ENCODE measurements around the gene HSPA4.
"Not testable (repeated sequence)": the region's sequence is repeated elsewhere in the genome, so short reads cannot be mapped to it uniquely, and the experiment has no call there.

Gene HSPA4

GRCh38 chr5:133035224-133035623 lies 16.6 kb upstream of the HSPA4 start:
- H2AFZ ChIP-seq (ENCODE audit: low read depth, low read length): no peak overlapping the region
- no peak overlapping the region for H3K4me3 ChIP-seq (ENCODE audit: low read length)
- peaks cover 8% of the 10 kb centered on the region for H3K4me1 ChIP-seq (ENCODE audit: insufficient read depth, low read length)
- no peaks in the 10 kb centered on the region for H3K27me3 ChIP-seq (ENCODE audit: insufficient read depth, low read length)
- no peaks in the 10 kb centered on the region for H3K36me3 ChIP-seq (ENCODE audit: insufficient read depth, low read length)
- H3K9me3 ChIP-seq (ENCODE audit: low read length): no peaks in the 10 kb centered on the region

GRCh38 chr5:133036677-133037076 lies 15.1 kb upstream of the HSPA4 start:
- H3K27me3 ChIP-seq (ENCODE audit: insufficient read depth, low read length); H3K4me3 ChIP-seq (ENCODE audit: low read length); H2AFZ ChIP-seq (ENCODE audit: low read depth, low read length); H3K36me3 ChIP-seq (ENCODE audit: insufficient read depth, low read length); H3K9me3 ChIP-seq (ENCODE audit: low read length); H3K4me1 ChIP-seq (ENCODE audit: insufficient read depth, low read length): not testable (repeated sequence)

DNA sequence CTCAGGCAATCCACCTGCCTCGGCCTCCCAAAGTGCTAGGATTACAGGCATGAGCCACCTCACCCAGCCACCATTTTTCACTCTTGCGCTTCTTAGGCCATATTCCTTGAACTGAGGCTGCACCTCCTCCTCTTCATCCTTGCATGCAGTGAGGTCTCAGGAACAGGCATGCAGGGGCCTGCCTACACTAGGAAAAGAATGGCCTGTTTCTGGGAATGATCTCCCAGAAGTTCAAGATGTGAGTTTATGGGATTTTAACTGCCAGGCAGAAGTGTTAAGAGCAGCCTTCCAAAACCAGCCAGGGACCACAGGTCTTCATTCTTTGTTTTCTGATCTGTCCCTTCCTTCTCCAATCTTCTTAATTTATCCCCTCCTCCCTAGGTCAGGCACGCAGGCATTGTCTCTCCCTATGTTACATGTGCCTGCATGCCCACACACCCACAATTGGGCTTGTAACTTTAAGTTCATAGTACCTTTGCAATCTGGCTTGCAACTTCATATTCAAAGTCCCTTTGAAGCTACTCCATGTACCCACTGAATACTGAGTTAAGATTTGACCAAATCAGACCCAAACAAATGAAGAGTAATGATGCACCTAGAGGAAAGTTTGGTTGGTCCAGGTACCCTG lies 10.5 kb upstream of the HSPA4 start:
- H3K4me3 ChIP-seq (ENCODE audit: low read length): no peak overlapping the region
- no peaks in the 10 kb centered on the region for H3K4me1 ChIP-seq (ENCODE audit: insufficient read depth, low read length)
- no peaks in the 10 kb centered on the region for H3K36me3 ChIP-seq (ENCODE audit: insufficient read depth, low read length)
- no peak overlapping the region for H2AFZ ChIP-seq (ENCODE audit: low read depth, low read length)
- no peaks in the 10 kb centered on the region for H3K27me3 ChIP-seq (ENCODE audit: insufficient read depth, low read length)
- no peaks in the 10 kb centered on the region for H3K9me3 ChIP-seq (ENCODE audit: low read length)

DNA sequence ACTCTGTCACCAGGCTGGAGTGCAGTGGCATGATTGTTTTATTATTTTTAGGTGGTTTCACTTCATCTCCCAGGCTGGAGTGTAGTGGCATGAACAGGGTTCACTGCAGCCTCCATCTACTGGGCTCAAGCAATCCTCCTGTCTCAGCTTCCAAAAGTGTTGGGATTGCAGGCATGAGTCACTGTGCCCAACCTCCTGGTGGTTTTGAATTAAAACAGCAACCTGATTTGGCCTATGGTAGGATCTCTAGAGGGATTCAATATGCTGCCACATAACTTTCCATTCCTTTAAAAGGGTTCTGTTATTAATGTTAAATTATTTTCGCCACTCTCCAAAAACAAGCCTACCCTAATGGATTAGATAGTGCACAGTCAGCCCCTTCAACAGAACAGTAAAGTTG lies 9.9 kb upstream of the HSPA4 start:
- Histone ChIP-seq H3K4me1 (ENCODE audit: insufficient read depth, low read length) (no peaks in the 10 kb centered on the region), H3K36me3 (ENCODE audit: insufficient read depth, low read length) (no peaks in the 10 kb centered on the region), H2AFZ (ENCODE audit: low read depth, low read length) (no peak overlapping the region), H3K27me3 (ENCODE audit: insufficient read depth, low read length) (no peaks in the 10 kb centered on the region), H3K9me3 (ENCODE audit: low read length) (no peaks in the 10 kb centered on the region), H3K4me3 (ENCODE audit: low read length) (no peak overlapping the region)

- not testable (repeated sequence) for H2AFZ ChIP-seq (ENCODE audit: low read depth, low read length); H3K9me3 ChIP-seq (ENCODE audit: low read length); H3K4me3 ChIP-seq (ENCODE audit: low read length); H3K27me3 ChIP-seq (ENCODE audit: insufficient read depth, low read length); H3K4me1 ChIP-seq (ENCODE audit: insufficient read depth, low read length); H3K36me3 ChIP-seq (ENCODE audit: insufficient read depth, low read length)
Measured at GRCh38 chr5:133046560-133046959, 5.3 kb upstream of the HSPA4 start.

GRCh38 chr5:133047404-133047803 lies 4.4 kb upstream of the HSPA4 start:
- Histone ChIP-seq H3K36me3 (ENCODE audit: insufficient read depth, low read length) (no peaks in the 10 kb centered on the region), H3K9me3 (ENCODE audit: low read length) (no peaks in the 10 kb centered on the region), H3K4me3 (ENCODE audit: low read length) (no peak overlapping the region), H2AFZ (ENCODE audit: low read depth, low read length) (no peak overlapping the region), H3K4me1 (ENCODE audit: insufficient read depth, low read length) (peaks cover 9% of the 10 kb centered on the region), H3K27me3 (ENCODE audit: insufficient read depth, low read length) (no peaks in the 10 kb centered on the region)

- Histone ChIP-seq H3K27me3 (ENCODE audit: insufficient read depth, low read length) (no peaks in the 10 kb centered on the region), H3K4me3 (ENCODE audit: low read length) (no peak overlapping the region), H3K4me1 (ENCODE audit: insufficient read depth, low read length) (peaks cover 14% of the 10 kb centered on the region), H3K9me3 (ENCODE audit: low read length) (no peaks in the 10 kb centered on the region), H2AFZ (ENCODE audit: low read depth, low read length) (no peak overlapping the region), H3K36me3 (ENCODE audit: insufficient read depth, low read length) (no peaks in the 10 kb centered on the region)
Measured at GRCh38 chr5:133048993-133049725, 2.7 kb upstream of the HSPA4 start.

DNA sequence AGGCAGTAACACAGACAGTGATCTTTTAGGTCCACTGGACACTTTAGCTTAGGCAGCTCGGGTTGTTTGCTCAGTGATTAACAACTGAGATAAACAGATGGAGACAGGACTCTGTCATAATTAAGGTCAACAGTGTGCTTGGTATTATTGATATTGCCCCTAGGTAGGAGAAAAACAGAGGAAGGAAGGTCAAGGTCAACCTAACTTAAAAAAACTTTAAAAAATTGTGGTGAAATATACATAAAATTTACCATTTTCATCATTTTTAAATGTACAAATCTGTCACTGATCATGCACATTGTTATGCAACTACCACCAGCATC lies 2.1 kb upstream of the HSPA4 start:
- Histone ChIP-seq H3K27me3 (ENCODE audit: insufficient read depth, low read length) (no peaks in the 10 kb centered on the region), H3K9me3 (ENCODE audit: low read length) (no peaks in the 10 kb centered on the region), H3K4me3 (ENCODE audit: low read length) (no peak overlapping the region), H2AFZ (ENCODE audit: low read depth, low read length) (no peak overlapping the region), H3K36me3 (ENCODE audit: insufficient read depth, low read length) (no peaks in the 10 kb centered on the region), H3K4me1 (ENCODE audit: insufficient read depth, low read length) (peaks cover 14% of the 10 kb centered on the region)

- H3K36me3 ChIP-seq (ENCODE audit: insufficient read depth, low read length): no peaks in the 10 kb centered on the region
- no peak overlapping the region for H2AFZ ChIP-seq (ENCODE audit: low read depth, low read length)
- peak overlapping the region; percentile 95 for H3K4me3 ChIP-seq (ENCODE audit: low read length)
- peaks cover 14% of the 10 kb centered on the region for H3K4me1 ChIP-seq (ENCODE audit: insufficient read depth, low read length)
- H3K9me3 ChIP-seq (ENCODE audit: low read length): no peaks in the 10 kb centered on the region
- H3K27me3 ChIP-seq (ENCODE audit: insufficient read depth, low read length): no peaks in the 10 kb centered on the region
Measured at GRCh38 chr5:133050521-133050920, 1.3 kb upstream of the HSPA4 start.

DNA sequence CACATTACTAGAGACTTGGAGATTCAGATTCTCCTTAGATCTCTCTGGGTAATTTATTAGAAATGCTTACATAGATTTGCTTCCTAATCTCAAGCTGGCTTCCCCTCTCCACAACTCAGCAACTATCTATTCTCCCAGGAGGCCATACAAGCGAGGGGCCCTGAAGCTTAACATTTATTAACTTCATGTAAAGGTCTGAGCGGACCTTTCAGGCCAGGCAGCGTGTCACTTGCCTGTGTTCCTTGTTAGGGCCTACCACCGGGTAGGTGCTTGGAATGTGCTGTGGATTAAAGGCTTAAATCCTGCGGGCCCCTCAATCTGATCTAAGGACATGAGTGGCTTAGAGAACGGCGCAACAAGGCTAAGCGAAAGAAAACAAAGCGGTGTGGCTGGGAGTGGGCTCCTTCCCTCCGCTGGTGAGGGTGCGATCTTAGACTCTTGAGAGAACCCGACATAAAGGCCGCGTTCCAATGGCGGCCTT lies 712 bp upstream of the HSPA4 start:
- Histone ChIP-seq H3K27me3 (ENCODE audit: insufficient read depth, low read length) (no peaks in the 10 kb centered on the region), H2AFZ (ENCODE audit: low read depth, low read length) (peak overlapping the region; percentile 55), H3K4me1 (ENCODE audit: insufficient read depth, low read length) (peaks cover 14% of the 10 kb centered on the region), H3K4me3 (ENCODE audit: low read length) (peak overlapping the region; percentile 95), H3K9me3 (ENCODE audit: low read length) (no peaks in the 10 kb centered on the region), H3K36me3 (ENCODE audit: insufficient read depth, low read length) (no peaks in the 10 kb centered on the region)

DNA sequence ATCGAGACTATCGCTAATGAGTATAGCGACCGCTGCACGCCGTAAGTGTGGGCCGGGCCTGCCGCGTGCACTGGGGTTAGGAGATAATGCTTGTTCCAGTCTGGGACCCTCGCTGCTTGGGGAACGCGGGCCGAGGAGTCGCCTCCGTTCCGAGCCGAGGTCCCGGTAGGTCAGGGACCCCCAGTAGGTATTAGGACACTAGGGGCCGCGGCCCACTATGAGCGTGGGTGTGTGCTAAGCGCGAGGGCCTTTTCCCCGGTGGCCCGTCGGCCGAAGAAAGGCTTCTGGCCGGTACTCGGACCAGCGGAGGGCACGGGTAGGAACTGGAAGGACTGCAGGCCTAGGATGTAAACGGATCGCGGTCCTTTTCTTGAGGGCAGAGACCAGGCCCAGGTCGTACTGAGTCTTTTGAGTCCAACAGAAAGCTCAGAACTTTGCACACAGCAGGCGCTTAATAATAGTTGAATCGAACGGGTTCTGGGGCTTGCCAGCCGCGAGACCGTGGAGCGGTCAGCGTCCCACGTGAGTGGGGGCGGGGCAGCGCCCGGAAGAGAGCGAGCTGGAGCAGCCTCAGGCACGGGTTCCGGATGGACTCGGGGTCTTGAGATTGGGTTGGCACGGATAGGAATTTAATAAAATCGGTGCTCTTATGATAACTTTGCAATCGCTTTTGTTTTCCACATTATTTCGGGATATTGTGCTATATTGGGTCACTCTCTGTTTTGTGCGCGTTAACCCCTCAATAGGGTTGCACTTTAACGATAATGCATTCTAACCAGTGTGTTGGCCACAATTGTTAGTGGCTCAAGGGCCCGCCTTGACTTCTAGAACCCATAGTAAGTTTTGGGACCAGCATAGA lies 733 bp downstream of the HSPA4 start:
- no peaks in the 10 kb centered on the region for H3K27me3 ChIP-seq (ENCODE audit: insufficient read depth, low read length)
- no peaks in the 10 kb centered on the region for H3K9me3 ChIP-seq (ENCODE audit: low read length)
- H2AFZ ChIP-seq (ENCODE audit: low read depth, low read length): peak overlapping the region; percentile 55
- H3K36me3 ChIP-seq (ENCODE audit: insufficient read depth, low read length): no peaks in the 10 kb centered on the region
- peaks cover 14% of the 10 kb centered on the region for H3K4me1 ChIP-seq (ENCODE audit: insufficient read depth, low read length)
- H3K4me3 ChIP-seq (ENCODE audit: low read length): peak overlapping the region; percentile 95

DNA sequence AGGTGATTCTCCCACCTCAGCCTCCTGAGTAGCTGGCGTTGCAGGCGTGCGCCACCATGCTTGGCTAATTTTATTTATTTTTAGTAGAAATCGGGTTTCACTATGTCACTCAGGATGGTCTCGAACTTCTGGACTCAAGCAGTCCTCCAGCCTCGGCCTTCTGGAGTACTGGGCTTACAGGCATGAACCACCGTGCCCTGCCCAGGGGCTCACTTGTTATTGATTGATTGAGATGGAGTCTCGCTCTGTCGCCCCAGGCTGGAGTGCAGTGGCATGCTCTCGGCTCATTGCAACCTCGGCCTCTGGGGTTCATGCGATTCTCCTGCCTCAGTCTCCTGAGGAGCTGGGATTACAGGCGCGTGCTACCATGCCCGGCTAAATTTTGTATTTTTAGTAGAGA lies 1.6 kb downstream of the HSPA4 start:
- peaks cover 14% of the 10 kb centered on the region for H3K4me1 ChIP-seq (ENCODE audit: insufficient read depth, low read length)
- H2AFZ ChIP-seq (ENCODE audit: low read depth, low read length): no peak overlapping the region
- H3K36me3 ChIP-seq (ENCODE audit: insufficient read depth, low read length): no peaks in the 10 kb centered on the region
- H3K27me3 ChIP-seq (ENCODE audit: insufficient read depth, low read length): no peaks in the 10 kb centered on the region
- H3K9me3 ChIP-seq (ENCODE audit: low read length): no peaks in the 10 kb centered on the region
- H3K4me3 ChIP-seq (ENCODE audit: low read length): peak overlapping the region; percentile 95

DNA sequence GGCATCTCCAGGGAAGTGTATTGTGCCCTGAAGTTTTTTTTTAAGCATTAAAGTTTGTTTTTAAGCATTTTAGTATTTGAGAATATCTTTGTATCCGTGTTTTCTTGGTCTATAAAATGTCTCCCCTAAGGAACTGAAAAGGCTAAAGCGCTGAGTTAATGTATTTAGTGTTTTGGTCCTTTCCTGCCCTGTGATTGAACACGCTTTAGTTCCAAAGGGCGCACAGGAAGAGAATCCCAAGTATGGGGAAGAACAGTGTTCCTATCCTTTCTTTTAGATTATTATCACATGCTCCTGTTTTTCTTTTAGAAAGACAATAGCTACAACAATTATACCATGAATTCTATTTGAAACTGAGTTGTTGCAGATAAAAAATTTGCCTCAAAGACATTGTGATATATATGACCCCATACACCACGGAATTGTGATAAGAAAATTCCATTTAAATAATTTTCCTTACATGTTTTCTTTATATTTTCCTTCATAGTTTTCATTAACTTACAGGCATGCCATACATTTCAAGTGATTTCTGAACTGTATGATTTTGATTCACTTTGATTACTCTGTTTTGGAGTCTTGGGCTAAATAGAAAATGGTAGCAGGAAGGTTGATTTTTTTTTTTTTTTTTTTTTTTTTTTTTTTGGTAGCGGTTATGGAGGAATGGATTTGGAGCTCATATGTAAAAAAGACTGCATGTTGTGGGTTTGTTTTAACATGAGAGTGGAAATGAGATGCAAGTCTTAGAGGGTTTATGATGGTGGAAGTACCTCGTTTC lies 3.1 kb downstream of the HSPA4 start:
- Histone ChIP-seq H3K4me1 (ENCODE audit: insufficient read depth, low read length) (peaks cover 14% of the 10 kb centered on the region), H3K4me3 (ENCODE audit: low read length) (no peak overlapping the region), H3K27me3 (ENCODE audit: insufficient read depth, low read length) (no peaks in the 10 kb centered on the region), H3K36me3 (ENCODE audit: insufficient read depth, low read length) (no peaks in the 10 kb centered on the region), H3K9me3 (ENCODE audit: low read length) (no peaks in the 10 kb centered on the region), H2AFZ (ENCODE audit: low read depth, low read length) (no peak overlapping the region)
